Omental fat pad (tissue), 4 donors: ENCODE data around the gene DNMBP. TPM values are rescaled to one million over a fixed set of nuclear protein-coding genes. Genes with fewer than 3 reads are reported as not detected.
A peak's percentile ranks its signal among the peaks of the same experiment; 100 is the strongest.
"Not testable (repeated sequence)": the region's sequence is repeated elsewhere in the genome, so short reads cannot be mapped to it uniquely, and the experiment has no call there.

ENCODE experiments used
- ATAC-seq: fragments of 150-250 bp; one replicate; pipeline ENCODE4 v1.9.1; 2016; ENCODE audit warnings: mild to moderate bottlenecking, moderate library complexity; ENCODE audit not compliant: low FRiP score
- DNase-seq: peaks from one replicate; pipeline ENCODE4 v3.0.0-alpha.2; 2019; ENCODE audit warnings: low spot score
- total RNA-seq, 4 donors: library from RNA; depleted of rRNA; stranded (reverse); fragments of >200 nt; gene quantifications; one replicate each; pipeline ENCODE4 v1.1.0, GENCODE V29; 2016
- TF ChIP-seq, protein P1 (sequence below), 3 donors: fragments of 450-650 bp; IDR thresholded peaks; one replicate each; pipeline ENCODE4 v1.5.1; 2016 to 2017; ENCODE audit warnings: antibody characterized with exemption in 3 of 3, mild to moderate bottlenecking in 3 of 3, moderate library complexity in 2 of 3

The DNMBP gene
- total RNA-seq, 4 donors from 2014 or later: 17.5 to 41.3 (median 29.6) TPM

DNA sequence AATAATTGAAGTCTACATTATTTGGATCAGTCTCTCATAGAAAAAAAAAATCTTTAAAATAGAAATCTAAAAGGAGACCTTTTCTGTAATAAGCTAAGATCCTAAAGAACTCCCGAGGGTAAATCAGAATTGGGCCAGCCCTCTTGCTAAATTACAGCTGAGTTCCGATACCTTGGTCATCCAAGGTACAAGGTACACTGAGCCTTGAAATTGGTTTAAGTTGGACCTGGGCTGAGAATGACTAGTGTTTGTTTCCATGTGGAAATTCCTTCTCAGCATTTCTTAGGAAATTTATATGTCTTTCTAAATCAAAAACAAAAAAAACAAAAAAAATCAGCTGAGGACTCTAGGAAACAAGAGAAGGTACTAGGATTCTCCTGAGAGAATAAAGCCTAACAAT lies 64.9 kb downstream of the DNMBP start:
- ATAC-seq: peak; percentile 32
- no peak for DNase-seq
- TF ChIP-seq, protein P1, sequence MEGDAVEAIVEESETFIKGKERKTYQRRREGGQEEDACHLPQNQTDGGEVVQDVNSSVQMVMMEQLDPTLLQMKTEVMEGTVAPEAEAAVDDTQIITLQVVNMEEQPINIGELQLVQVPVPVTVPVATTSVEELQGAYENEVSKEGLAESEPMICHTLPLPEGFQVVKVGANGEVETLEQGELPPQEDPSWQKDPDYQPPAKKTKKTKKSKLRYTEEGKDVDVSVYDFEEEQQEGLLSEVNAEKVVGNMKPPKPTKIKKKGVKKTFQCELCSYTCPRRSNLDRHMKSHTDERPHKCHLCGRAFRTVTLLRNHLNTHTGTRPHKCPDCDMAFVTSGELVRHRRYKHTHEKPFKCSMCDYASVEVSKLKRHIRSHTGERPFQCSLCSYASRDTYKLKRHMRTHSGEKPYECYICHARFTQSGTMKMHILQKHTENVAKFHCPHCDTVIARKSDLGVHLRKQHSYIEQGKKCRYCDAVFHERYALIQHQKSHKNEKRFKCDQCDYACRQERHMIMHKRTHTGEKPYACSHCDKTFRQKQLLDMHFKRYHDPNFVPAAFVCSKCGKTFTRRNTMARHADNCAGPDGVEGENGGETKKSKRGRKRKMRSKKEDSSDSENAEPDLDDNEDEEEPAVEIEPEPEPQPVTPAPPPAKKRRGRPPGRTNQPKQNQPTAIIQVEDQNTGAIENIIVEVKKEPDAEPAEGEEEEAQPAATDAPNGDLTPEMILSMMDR (IDR thresholded peaks at IDR 0.05): no peak

DNA sequence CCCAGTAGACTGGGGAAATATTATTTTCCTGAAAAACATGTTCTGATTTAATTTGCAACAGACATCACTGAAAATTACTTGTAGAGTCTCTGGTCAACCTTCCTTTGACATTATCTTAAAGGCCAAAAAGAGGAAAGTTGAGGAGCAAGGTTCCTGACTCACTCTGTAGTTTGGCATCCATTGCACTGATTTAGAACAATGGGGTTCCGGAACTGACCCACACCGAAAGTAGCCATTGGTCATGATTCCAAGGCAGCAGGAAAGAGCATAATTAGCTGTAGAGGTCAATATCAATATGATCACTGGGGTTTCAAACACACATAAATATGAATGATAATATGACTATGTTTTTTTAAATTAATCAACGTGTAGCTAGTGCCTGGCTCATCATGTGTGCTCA lies 65.8 kb downstream of the DNMBP start:
- ATAC-seq: no peak
- TF ChIP-seq, protein P1 (IDR thresholded peaks at IDR 0.05): no peak
- DNase-seq: no peak

DNA sequence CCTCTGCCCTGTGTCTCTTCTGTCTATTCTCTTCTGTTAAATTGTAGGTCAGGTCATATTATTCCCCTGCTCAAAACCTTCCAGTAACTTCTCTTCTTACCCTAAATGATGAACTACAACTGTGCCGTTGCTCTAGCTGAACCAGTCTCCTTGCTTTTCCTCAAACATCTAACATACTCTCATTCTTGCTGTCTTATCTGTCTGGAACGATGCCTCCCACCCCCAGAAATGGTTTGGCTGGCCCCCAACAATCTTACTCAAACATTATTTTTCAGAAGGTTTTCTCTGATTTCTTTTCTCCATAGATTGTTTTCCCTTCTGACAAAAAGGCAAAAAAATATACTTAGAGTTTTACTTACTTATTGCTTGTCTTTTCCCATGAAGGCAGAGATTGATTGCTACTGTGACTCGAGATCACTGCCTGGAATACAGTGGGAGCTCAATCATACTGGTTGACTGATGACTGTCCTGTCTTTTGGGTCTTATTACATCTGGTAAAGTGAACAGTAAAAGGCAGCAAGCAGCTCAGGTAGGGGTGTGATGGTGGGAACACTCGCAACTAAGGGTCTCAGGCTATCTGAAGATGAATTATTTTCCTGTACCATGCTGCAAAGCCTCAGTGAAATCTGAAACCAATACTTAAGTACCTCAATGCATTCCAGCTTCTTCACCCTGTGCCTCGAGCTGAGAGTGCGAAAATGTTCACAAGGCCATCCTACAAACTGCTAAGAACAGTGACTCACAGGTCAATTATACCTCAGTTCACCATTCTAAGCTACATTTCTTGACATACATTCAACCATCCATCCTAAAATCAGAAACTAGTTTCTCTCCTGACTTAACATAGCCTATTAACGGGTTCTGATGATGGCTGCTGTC lies 67.6 kb downstream of the DNMBP start:
- peak; percentile 38 for ATAC-seq
- TF ChIP-seq, protein P1 (IDR thresholded peaks at IDR 0.05): no peak
- no peak for DNase-seq

DNA sequence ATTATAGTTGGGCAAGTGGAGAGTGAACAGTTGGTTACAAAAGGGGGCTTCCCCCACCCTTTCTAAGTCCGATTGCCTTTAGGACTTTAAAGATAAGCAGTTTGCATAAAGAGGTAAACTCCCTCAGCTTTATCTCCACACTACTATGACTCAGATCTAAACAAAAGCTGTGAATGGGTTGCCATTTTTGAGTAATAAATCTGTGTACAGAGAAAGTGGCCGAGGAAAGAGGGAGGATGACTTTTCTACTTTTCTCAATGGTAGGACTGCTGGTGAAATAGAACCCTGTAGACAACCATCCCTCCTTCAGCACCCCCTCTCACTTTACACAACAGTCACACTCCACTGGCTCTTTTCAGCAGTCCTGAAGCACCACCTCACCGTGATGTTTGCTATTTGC lies 71.2 kb downstream of the DNMBP start:
- peak; percentile 66 for ATAC-seq
- TF ChIP-seq, protein P1 (IDR thresholded peaks at IDR 0.05): no peak
- no peak for DNase-seq

DNA sequence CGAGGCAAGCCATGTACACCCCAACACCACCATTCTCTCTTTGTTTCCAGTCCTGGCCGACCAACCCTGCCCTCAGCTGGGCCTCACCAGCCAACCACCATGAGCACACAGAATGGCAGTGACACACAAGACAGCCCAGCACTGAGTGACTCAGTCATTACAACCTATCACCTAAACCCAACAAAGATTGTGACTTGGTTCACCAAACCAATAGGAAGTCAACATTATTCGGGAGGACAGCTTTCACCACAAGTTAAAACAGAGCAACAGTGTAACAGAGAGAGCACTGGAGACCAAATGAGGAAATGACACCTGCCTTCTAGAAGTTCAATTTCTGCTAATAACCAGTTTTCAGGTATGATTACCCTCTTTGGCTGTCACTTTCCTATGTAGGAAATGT lies 72.1 kb downstream of the DNMBP start:
- TF ChIP-seq, protein P1 (IDR thresholded peaks at IDR 0.05): no peak
- DNase-seq: no peak
- ATAC-seq: no peak

DNA sequence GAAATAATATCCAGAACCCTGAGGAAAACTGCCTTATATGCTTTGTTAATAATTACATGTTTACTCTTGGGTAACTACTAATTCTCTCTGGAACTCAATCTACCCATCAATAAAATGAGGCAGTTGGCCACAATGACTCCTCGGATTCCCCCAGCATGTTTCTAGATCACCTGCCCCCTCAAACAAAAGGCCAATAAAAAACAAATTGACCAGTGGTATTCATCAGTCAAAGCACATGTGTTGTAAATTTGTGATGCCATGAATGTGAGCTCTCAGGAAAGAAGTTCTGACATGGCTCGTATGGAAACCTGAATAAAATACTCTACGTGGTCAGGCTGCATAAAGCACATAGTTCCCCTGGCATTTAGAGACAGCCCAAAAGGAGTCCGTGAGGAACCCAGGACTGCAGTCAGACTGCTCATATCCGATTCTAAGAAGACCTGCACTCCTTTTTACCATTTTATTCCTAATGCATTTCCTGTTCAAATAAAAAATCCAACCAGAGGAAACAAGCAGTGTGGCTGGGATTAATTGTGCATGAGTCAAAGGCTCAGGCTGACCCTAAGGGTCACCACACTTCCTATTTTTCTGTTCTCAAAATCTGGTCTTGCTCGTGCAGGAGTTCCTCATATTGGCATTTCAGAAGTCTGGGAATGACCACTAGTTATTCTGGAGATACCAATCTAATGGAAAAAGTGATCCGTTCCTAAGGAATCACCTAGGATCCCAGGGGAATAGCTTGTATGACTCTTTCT lies 77.4 kb downstream of the DNMBP start:
- DNase-seq: not testable (repeated sequence)
- peak; percentile 30 for ATAC-seq

DNA sequence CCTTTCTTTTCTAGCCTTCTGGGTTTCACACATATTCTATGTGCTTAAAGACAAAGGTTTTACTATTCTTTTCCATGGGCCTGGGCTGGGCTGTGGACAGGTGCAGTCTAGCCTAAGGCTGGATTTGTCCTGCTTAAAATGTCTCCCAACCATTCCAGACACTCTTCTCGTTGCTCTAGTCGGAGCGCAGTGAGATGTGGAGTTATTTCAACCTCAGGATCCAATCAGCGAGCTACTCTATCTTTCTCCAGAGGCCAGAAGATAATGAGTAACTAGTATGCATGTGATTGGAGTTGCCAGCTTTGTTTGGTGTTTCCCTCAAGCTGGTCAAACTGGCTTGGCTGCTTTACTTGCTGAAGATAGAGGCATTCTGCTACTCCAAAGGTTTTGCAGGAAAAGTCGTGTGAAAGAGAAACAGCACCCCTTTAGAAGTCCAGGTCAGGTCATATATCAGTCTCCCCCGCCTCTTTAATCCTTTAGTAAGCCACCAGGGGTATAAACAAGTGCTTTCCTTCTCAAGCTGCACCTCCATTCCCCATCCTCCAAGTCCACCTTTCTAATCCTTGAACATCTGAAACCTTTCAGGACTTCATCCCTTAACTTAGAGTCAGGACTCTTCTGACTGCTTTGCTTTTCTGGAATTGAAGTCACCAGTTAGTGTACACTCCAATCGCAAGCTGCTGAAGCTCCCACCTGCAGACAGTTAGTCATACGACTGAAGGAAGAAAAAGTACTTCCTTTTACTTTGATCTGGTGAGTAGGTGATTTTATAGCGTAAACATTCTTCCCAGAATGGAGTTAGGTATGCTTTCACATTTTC lies 78.8 kb downstream of the DNMBP start:
- peak; percentile 67 for ATAC-seq
- no peak for DNase-seq
- TF ChIP-seq, protein P1 (IDR thresholded peaks at IDR 0.05): no peak
